Spleen (tissue), 11 donors: ENCODE data around the gene ATP7B. TPM values are rescaled to one million over a fixed set of nuclear protein-coding genes. Genes with fewer than 3 reads are reported as not detected.

ENCODE experiments used
- DNase-seq: peaks from one replicate; pipeline ENCODE4 v3.0.0-alpha.2; 2020
- H3K27ac ChIP-seq, 8 donors: fragments of 200-600 bp; sonication (generic) in 7 of 8; 1 replicate in 4 of 8; 2 replicates in 4 of 8; pipeline versions ENCODE4 v1.5.0 to v1.8.0; 2016 to 2021; ENCODE audit warnings: inconsistent platforms in 4 of 8, mild to moderate bottlenecking in 4 of 8, moderate library complexity in 1 of 8
- H3K27me3 ChIP-seq, 7 donors: fragments of 200-600 bp; sonication (generic) in 6 of 7; replicated peaks in 1 of 7; 1 replicate in 4 of 7; 2 replicates in 3 of 7; pipeline versions ENCODE4 v1.5.0 to v1.8.0; 2016 to 2021; ENCODE audit warnings: inconsistent platforms in 3 of 7, mild to moderate bottlenecking in 1 of 7
- H3K36me3 ChIP-seq, 6 donors: fragments of 200-600 bp; sonication (generic) in 5 of 6; 1 replicate in 4 of 6; 2 replicates in 2 of 6; pipeline versions ENCODE4 v1.5.0 to v1.8.0; 2016 to 2021; ENCODE audit warnings: inconsistent platforms in 2 of 6
- H3K4me1 ChIP-seq, 6 donors: fragments of 200-600 bp; sonication (generic) in 5 of 6; 1 replicate in 3 of 6; 2 replicates in 3 of 6; pipeline versions ENCODE4 v1.5.0 to v1.8.0; 2016 to 2021; ENCODE audit warnings: inconsistent platforms in 3 of 6
- H3K4me3 ChIP-seq, 8 donors: fragments of 200-600 bp; sonication (generic) in 7 of 8; 1 replicate in 4 of 8; 2 replicates in 4 of 8; pipeline versions ENCODE4 v1.5.0 to v1.8.0; 2016 to 2021; ENCODE audit warnings: inconsistent platforms in 4 of 8, mild to moderate bottlenecking in 4 of 8, moderate library complexity in 2 of 8
- H3K9me3 ChIP-seq, 8 donors: fragments of 200-600 bp; sonication (generic) in 7 of 8; 1 replicate in 4 of 8; 2 replicates in 4 of 8; pipeline versions ENCODE4 v1.5.0 to v1.8.0; 2016 to 2021; ENCODE audit warnings: inconsistent platforms in 4 of 8
- CTCF ChIP-seq, 11 experiments: fragments of 200-600 bp in 7 of 11; fragments of 450-650 bp in 4 of 11; sonication (generic) in 4 of 11; IDR thresholded peaks in 8 of 11; conservative IDR thresholded peaks in 3 of 11; 1 replicate in 7 of 11; 2 replicates in 4 of 11; pipeline versions ENCODE4 v1.4.0 to v1.8.0; 2016 to 2021; ENCODE audit warnings: antibody characterized with exemption in 11 of 11, inconsistent platforms in 4 of 11, mild to moderate bottlenecking in 1 of 11
- POLR2A ChIP-seq, 3 donors: fragments of 450-650 bp; IDR thresholded peaks; one replicate each; pipeline ENCODE4 v1.5.1; 2017; ENCODE audit warnings: antibody characterized with exemption in 3 of 3, mild to moderate bottlenecking in 1 of 3
- POLR2AphosphoS5 ChIP-seq, 3 donors: sonication (generic); formaldehyde crosslinking; IDR thresholded peaks; one replicate each; pipeline ENCODE4 v1.5.1; 2017; ENCODE audit warnings: antibody characterized with exemption in 3 of 3
- WGBS, 5 donors: extraction: QIAGEN DNeasy Blood & Tissue Kit in 3 of 5; methylation state at CpG; one replicate each; pipeline versions ENCODE4 v1.1.5 to v1.1.7; 2013 to 2018; 5-methylcytosine and 5-hydroxymethylcytosine counted together
- intact Hi-C: fragments of 100-400 bp; cut with DNase I; formaldehyde crosslinking; loops from one replicate; pipeline ENCODE4 v1.15.0; 2023; ENCODE audit warnings: low total_unique reads
- polyA plus RNA-seq, 3 donors: library from polyadenylated mRNA; stranded (reverse); fragments of 200-250 nt; gene quantifications; one replicate each; pipeline ENCODE4 v1.2.1, GENCODE V29; 2013
- total RNA-seq, 7 donors: library from RNA; depleted of rRNA in 3 of 7; stranded (reverse); fragments of >200 nt in 3 of 7; fragmentation: NEBNext Ultra II Directional in 4 of 7; extraction: Animal tissue kit (Norgen Biotek cat#: 25700) in 4 of 7; gene quantifications; one replicate each; pipeline versions ENCODE4 v1.1.0 to v1.2.1, GENCODE V29; 2016 to 2021
- donor health status: healthy with polysubstance abuse.
- donor health status: DM: no; HTN: no; CAD: no; lungs with moderate emphysema.
- donor health status: DM: no; HTN: no; CAD: no.
- donor health status: Bipolar disorder and iron deficiency.
- donor health status: healthy.
- donor health status: DM: no; HTN: no; CAD: no.
- donor health status: DM: yes; HTN: yes; CAD: no.

The ATP7B gene
- total and polyA plus RNA-seq, 10 donors: 0.17 to 3.7 (median 2.4) TPM

- no peak overlapping the region for H3K4me3 ChIP-seq
- no peaks in the 10 kb centered on the region for H3K9me3 ChIP-seq
- H3K27me3 ChIP-seq: peaks cover 0 to 8% (median 0%) of the 10 kb centered on the region in 7 donors
- no peaks in the 10 kb centered on the region for H3K36me3 ChIP-seq
- TF ChIP-seq POLR2A (IDR thresholded peaks at IDR 0.05) (no peak), POLR2AphosphoS5 (IDR thresholded peaks at IDR 0.05) (no peak), CTCF (IDR thresholded peaks at IDR 0.05 in 8 of 11, conservative IDR thresholded peaks at IDR 0.05 in 3 of 11) (no peak)
- DNase-seq: no peak
- H3K4me1 ChIP-seq: no peaks in the 10 kb centered on the region
- WGBS, 5 donors: 85 to 94% (median 86%) methylated on average over 4 of the region's 4 CpGs
- no peak overlapping the region for H3K27ac ChIP-seq
- intact Hi-C loops: no loop called here
Observed at GRCh38 chr13:51981355-51981754, 29.9 kb downstream of the ATP7B start.

- Histone ChIP-seq H3K27ac (no peak overlapping the region), H3K9me3 (no peaks in the 10 kb centered on the region), H3K4me1 (no peaks in the 10 kb centered on the region), H3K27me3 (peaks cover 0 to 8% (median 0%) of the 10 kb centered on the region in 7 donors), H3K4me3 (no peak overlapping the region), H3K36me3 (no peaks in the 10 kb centered on the region)
- TF ChIP-seq POLR2A (IDR thresholded peaks at IDR 0.05) (no peak), POLR2AphosphoS5 (IDR thresholded peaks at IDR 0.05) (no peak), CTCF (IDR thresholded peaks at IDR 0.05 in 8 of 11, conservative IDR thresholded peaks at IDR 0.05 in 3 of 11) (no peak)
- no peak for DNase-seq
- intact Hi-C loops: no loop called here
- WGBS, 5 donors: 69 to 82% (median 70%) methylated on average over 4 of the region's 4 CpGs
Observed at GRCh38 chr13:51980908-51981307, 30.3 kb downstream of the ATP7B start.

- TF ChIP-seq POLR2A (IDR thresholded peaks at IDR 0.05) (no peak), CTCF (IDR thresholded peaks at IDR 0.05 in 8 of 11, conservative IDR thresholded peaks at IDR 0.05 in 3 of 11) (no peak), POLR2AphosphoS5 (IDR thresholded peaks at IDR 0.05) (no peak)
- H3K9me3 ChIP-seq: no peaks in the 10 kb centered on the region
Observed at GRCh38 chr13:51978796-51979556, 32.3 kb downstream of the ATP7B start.

GRCh38 chr13:51977625-51978024 is 33.6 kb downstream of the ATP7B start:
- H3K36me3 ChIP-seq: no peaks in the 10 kb centered on the region
- 90 to 96% (median 93%) methylated on average over 5 of the region's 5 CpGs for WGBS, 5 donors
- H3K27ac ChIP-seq: no peak overlapping the region
- no peaks in the 10 kb centered on the region for H3K4me1 ChIP-seq
- no peak for DNase-seq
- intact Hi-C loops: no loop called here
- TF ChIP-seq POLR2A (IDR thresholded peaks at IDR 0.05): no peak
- no peak for TF ChIP-seq POLR2AphosphoS5 (IDR thresholded peaks at IDR 0.05)
- no peak for TF ChIP-seq CTCF (IDR thresholded peaks at IDR 0.05 in 8 of 11, conservative IDR thresholded peaks at IDR 0.05 in 3 of 11)
- H3K9me3 ChIP-seq: no peaks in the 10 kb centered on the region
- H3K27me3 ChIP-seq: peaks cover 0 to 3% (median 0%) of the 10 kb centered on the region in 7 donors
- no peak overlapping the region for H3K4me3 ChIP-seq

More at GRCh38 chr13:51978796-51979556, 32.3 kb downstream of the ATP7B start:
- no peak for DNase-seq
- H3K27me3 ChIP-seq: peaks cover 0 to 8% (median 0%) of the 10 kb centered on the region in 7 donors
- H3K36me3 ChIP-seq: no peaks in the 10 kb centered on the region
- intact Hi-C loops: no loop called here
- WGBS, 5 donors: 52 to 96% (median 73%) methylated on average over 5 of the region's 5 CpGs
- H3K27ac ChIP-seq: no peak overlapping the region
- H3K4me3 ChIP-seq: no peak overlapping the region
- no peaks in the 10 kb centered on the region for H3K4me1 ChIP-seq
